ENCODE results near the gene ZNF782. TPM values are rescaled to one million over a fixed set of nuclear protein-coding genes. Genes with fewer than 3 reads are reported as not detected.
"Not testable (repeated sequence)": the region's sequence is repeated elsewhere in the genome, so short reads cannot be mapped to it uniquely, and the experiment has no call there.

Gene ZNF782
- total and polyA plus RNA-seq, 5 experiments from 2014 or later: 1.7 to 11.5 (median 5.6) TPM

DNA sequence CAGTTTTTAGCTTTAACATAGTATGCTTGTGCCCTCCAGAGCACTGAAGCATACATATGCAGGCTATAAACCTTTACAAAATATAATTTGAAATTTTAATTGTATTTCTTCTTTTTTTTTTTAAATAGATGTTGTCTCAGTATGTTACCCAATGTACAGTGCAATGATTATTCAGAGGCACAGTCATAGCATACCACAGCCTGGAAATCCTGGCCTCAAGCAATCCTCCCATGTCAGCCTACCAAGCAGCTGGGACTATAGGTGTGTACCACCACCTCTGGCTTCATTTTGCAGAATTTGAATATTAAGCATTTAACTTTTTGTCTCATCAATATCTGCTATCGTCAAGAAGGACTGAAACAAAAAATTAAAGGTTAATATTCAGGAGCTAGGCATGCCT is 16.9 kb upstream of the ZNF782 start:
- Mint-ChIP-seq H3K4me1 (peaks cover 7 to 21% (median 16%) of the 10 kb centered on the region in 4 donors), H3K9me3 (peaks cover 0 to 6% (median 0%) of the 10 kb centered on the region in 9 donors), H3K27me3 (peaks cover 19 to 57% (median 23%) of the 10 kb centered on the region in 5 donors), H3K27ac (no peak overlapping the region), H3K36me3 (peaks cover 0 to 7% (median 2%) of the 10 kb centered on the region in 3 donors), H3K4me3 (no peak overlapping the region)
- DNase-seq: no peak
- POLR2A ChIA-PET: no interaction called here
- no peak for ATAC-seq

DNA sequence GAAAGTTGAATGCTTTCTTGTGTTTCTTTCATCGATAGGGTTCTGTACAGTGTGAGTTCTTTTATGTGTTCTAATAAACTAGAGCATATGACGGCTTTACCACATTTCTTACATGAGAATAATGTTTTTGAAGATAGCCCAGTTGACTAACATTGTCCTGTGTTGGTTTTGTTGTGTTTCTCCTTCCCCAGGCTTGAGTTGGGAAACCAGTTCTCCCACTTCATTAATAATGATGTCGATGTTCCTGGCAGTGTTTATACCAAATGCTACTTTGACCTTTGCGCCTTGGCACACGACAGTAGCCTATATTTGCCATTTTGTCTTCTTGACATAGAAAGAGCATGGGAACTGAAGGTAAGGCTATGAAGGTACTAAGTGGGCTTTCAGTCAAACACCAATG is 14.4 kb upstream of the ZNF782 start:
- ATAC-seq (no peak), DNase-seq (no peak)
- Mint-ChIP-seq H3K9me3 (peaks cover 0 to 10% (median 6%) of the 10 kb centered on the region in 9 donors), H3K27ac (no peak overlapping the region), H3K27me3 (peaks cover 6 to 32% (median 15%) of the 10 kb centered on the region in 5 donors), H3K36me3 (peaks cover 6 to 7% (median 7%) of the 10 kb centered on the region in 3 donors), H3K4me3 (no peak overlapping the region), H3K4me1 (peaks cover 0 to 1% (median 0%) of the 10 kb centered on the region in 4 donors)
- POLR2A ChIA-PET: no interaction called here

DNA sequence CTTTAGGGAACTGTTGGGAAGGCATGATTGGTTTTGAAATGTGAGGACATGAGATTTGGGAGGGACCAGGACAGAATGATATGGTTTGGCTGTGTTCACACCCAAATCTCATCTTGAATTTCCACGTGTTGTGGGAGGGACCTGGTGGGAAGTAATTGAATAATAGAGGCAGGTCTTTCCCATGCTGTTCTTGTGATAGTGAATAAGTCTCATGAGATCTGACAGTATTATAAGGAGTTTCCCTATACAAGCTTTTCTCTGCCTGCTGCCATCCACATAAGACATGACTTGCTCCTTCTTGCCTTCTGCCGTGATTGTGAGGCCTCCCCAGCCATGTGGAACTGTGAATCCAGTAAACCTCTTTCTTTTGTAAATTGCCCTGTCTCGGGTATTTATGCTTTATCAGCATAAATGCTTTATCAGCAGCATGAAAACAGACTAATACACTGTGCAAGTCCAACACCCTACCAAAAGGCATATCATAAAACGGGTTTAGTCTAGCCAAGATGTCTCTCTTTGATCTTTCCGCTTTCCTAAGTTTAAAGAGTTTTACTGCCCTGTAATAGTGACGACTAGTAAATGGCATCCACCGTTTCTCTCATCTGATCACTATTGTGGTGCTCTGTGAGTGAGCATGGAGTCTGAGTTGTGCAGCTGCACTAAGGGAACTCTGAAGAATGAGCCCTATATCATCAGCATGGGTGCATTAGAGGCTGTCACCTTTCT is 12.9 kb upstream of the ZNF782 start:
- Mint-ChIP-seq H3K4me1 (no peaks in the 10 kb centered on the region), H3K9me3 (peaks cover 0 to 10% (median 6%) of the 10 kb centered on the region in 9 donors), H3K27me3 (peaks cover 3 to 17% (median 6%) of the 10 kb centered on the region in 5 donors), H3K4me3 (peak overlapping the region in 1 of 10 donors; percentile 26), H3K27ac (no peak overlapping the region), H3K36me3 (peaks cover 6 to 7% (median 7%) of the 10 kb centered on the region in 3 donors)
- DNase-seq (no peak), ATAC-seq (no peak)
- POLR2A ChIA-PET: no interaction called here

DNA sequence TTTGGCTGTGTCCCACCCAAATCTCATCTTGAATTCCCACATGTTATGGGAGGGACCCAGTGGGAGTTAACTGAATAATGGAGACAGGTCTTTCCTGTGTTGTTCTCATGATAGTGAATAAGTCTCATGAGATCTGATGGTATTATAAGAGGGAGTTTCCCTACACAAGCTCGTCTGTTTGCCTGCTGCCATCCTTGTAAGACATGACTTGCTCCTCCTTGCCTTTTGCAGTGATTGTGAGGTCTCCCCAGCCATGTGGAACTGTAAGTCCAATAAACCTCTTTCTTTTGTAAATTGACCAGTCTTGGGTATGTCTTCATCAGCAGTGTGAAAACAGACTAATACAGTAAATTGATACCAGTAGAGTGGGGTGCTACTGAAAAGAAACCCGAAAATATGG is 10.9 kb upstream of the ZNF782 start:
- H3K9me3 Mint-ChIP-seq: peaks cover 0 to 10% (median 6%) of the 10 kb centered on the region in 9 donors
- POLR2A ChIA-PET: interaction anchor here (0.7 kb wide), 1 partner anchor 108 kb away, joined by 6 read pairs; no protein-coding TSS in a partner anchor
- not testable (repeated sequence) for DNase-seq, H3K36me3 Mint-ChIP-seq, H3K4me1 Mint-ChIP-seq, H3K27ac Mint-ChIP-seq, ATAC-seq, H3K4me3 Mint-ChIP-seq
- peaks cover 3 to 11% (median 6%) of the 10 kb centered on the region in 5 donors for H3K27me3 Mint-ChIP-seq

DNA sequence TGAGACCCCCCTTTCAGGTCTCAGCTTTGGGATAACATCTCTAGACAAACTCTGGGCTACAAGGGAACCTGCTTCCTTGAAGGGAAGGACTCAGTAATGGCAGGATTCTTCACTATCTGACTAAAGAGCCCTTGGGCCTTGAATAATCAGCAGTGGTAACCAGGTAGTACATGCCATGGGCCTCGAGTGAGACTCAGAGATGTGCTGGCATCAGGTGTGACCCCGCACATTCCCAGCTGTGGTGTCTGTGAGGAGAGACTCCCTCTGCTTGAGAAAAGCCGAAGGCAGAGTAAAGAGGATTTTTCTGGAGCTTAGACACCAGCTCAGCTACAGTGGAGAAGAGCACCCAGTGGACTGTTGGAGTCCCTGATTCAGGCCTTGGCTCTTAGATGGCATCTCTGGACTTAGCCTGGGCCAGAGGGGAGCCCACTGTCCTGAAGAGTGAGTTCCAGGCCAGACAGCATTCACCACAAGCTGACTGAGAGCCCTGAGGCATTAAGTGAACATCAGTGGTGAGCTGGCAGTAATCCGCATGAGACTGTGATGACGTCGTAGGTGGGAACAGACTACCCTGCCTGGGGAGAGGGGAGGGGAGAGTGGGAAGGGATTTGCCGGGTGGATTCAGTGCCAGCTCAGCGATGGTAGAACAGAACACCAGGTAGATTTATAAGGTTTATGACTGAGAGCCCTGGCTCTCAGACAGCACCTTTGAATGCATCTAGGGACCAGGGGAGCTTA is 5.3 kb upstream of the ZNF782 start:
- Mint-ChIP-seq H3K4me1 (peaks cover 0 to 6% (median 4%) of the 10 kb centered on the region in 4 donors), H3K36me3 (no peaks in the 10 kb centered on the region), H3K27me3 (peaks cover 0 to 8% (median 4%) of the 10 kb centered on the region in 5 donors), H3K4me3 (no peak overlapping the region), H3K9me3 (no peaks in the 10 kb centered on the region), H3K27ac (peak overlapping the region in 1 of 10 donors; percentile 5)
- ATAC-seq (no peak), DNase-seq (no peak)
- POLR2A ChIA-PET: no interaction called here

GRCh38 chr9:96858670-96859069 is 4.4 kb upstream of the ZNF782 start:
- POLR2A ChIA-PET: no interaction called here
- Mint-ChIP-seq H3K27me3 (peaks cover 0 to 8% (median 4%) of the 10 kb centered on the region in 5 donors), H3K9me3 (no peaks in the 10 kb centered on the region), H3K27ac (no peak overlapping the region), H3K4me1 (peaks cover 3 to 12% (median 9%) of the 10 kb centered on the region in 4 donors), H3K4me3 (no peak overlapping the region), H3K36me3 (no peaks in the 10 kb centered on the region)
- ATAC-seq (no peak), DNase-seq (no peak)

DNA sequence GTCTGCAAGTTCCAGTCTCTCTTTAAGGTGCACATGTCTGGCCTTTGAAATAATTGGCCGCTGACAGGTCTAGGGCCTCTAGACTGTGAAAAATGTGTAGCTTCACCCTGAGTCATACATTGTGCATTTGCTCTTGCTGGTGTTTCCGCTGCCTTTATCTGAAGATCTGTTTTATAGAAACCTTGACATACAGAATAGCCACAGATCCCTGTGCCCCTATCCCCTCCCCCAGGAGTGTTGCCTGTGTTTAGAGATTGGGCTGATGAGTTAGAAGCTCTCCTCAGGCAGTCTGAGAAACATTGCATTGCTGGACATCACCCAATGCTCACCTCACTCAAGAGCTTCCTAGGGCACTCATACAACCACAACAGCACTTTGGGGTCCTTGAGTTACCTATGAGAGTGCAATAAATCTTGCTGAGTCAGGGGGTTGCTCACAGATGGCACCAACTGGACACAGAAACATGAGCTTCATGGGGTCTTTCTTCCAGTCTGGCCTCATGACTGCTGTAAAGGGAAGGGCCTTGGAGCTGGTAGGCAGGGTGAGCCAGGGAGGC is 3.8 kb upstream of the ZNF782 start:
- H3K4me1 Mint-ChIP-seq: peaks cover 7 to 18% (median 15%) of the 10 kb centered on the region in 4 donors
- ATAC-seq (no peak), DNase-seq (no peak)
- POLR2A ChIA-PET: no interaction called here
- no peak overlapping the region for H3K4me3 Mint-ChIP-seq
- H3K36me3 Mint-ChIP-seq: no peaks in the 10 kb centered on the region
- peak overlapping the region in 1 of 10 donors; percentile 47 for H3K27ac Mint-ChIP-seq
- H3K9me3 Mint-ChIP-seq: no peaks in the 10 kb centered on the region
- H3K27me3 Mint-ChIP-seq: peaks cover 0 to 6% (median 4%) of the 10 kb centered on the region in 5 donors

GRCh38 chr9:96856363-96857286 is 2.3 kb upstream of the ZNF782 start:
- peak overlapping the region in 4 of 10 donors; percentile 5 to 67 (median 12) for H3K4me3 Mint-ChIP-seq
- no peaks in the 10 kb centered on the region for H3K9me3 Mint-ChIP-seq
- H3K27me3 Mint-ChIP-seq: peaks cover 0 to 6% (median 4%) of the 10 kb centered on the region in 5 donors
- H3K36me3 Mint-ChIP-seq: no peaks in the 10 kb centered on the region
- POLR2A ChIA-PET: interaction anchor here (1.4 kb wide), 1 partner anchor 742 kb away, joined by 4 read pairs; no protein-coding TSS in a partner anchor
- DNase-seq: peak; percentile 51 to 82 (median 62)
- peaks cover 18 to 32% (median 29%) of the 10 kb centered on the region in 4 donors for H3K4me1 Mint-ChIP-seq
- peak; percentile 60 to 77 for ATAC-seq
- no peak overlapping the region for H3K27ac Mint-ChIP-seq

GRCh38 chr9:96854651-96855273 is 448 bp upstream of the ZNF782 start:
- POLR2A ChIA-PET: interaction anchor here (0.8 to 2.0 kb wide), 4 partner anchors 21 to 383 kb away, joined by 3 to 6 read pairs (median 4); no protein-coding TSS in a partner anchor
- H3K9me3 Mint-ChIP-seq: no peaks in the 10 kb centered on the region
- peaks cover 0 to 6% (median 4%) of the 10 kb centered on the region in 5 donors for H3K27me3 Mint-ChIP-seq
- ATAC-seq: no peak
- peaks cover 23 to 43% (median 35%) of the 10 kb centered on the region in 4 donors for H3K4me1 Mint-ChIP-seq
- H3K36me3 Mint-ChIP-seq: peaks cover 0 to 5% (median 4%) of the 10 kb centered on the region in 3 donors
- no peak for DNase-seq
- H3K4me3 Mint-ChIP-seq: peak overlapping the region; percentile 98 to 100 (median 100)
- peak overlapping the region; percentile 96 to 100 (median 99) for H3K27ac Mint-ChIP-seq

- Mint-ChIP-seq H3K4me3 (peak overlapping the region; percentile 98 to 100 (median 100)), H3K27ac (peak overlapping the region in 3 of 10 donors; percentile 72 to 99 (median 93)), H3K4me1 (peaks cover 39 to 63% (median 55%) of the 10 kb centered on the region in 4 donors), H3K36me3 (peaks cover 0 to 23% (median 11%) of the 10 kb centered on the region in 3 donors), H3K27me3 (peaks cover 0 to 6% (median 4%) of the 10 kb centered on the region in 5 donors), H3K9me3 (peaks cover 0 to 2% (median 0%) of the 10 kb centered on the region in 9 donors)
- ATAC-seq: no peak
- POLR2A ChIA-PET: interaction anchor here (0.6 kb wide), 1 partner anchor 59 kb away, joined by 6 read pairs; no protein-coding TSS in a partner anchor
- DNase-seq: no peak
Observed at GRCh38 chr9:96852676-96853075, 1.6 kb downstream of the ZNF782 start.

DNA sequence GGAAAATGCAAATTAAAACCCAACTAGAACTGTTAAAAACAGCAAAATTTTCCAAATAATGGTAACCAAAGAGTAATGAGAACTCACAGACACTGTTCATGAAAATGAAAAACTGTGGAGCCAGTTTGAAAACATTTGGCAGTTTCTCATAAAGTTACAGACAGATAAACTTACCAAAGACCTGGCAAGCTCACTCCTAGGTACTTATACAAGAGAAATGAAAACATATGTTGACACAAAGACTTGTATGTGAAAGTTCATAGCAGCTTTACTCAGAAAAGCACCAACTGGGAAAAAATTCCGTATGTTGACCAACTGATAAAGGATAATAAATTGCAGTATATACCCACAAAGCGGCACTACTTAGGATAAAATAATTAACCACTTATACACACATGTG is 10.3 kb downstream of the ZNF782 start:
- H3K36me3 Mint-ChIP-seq: peaks cover 51 to 82% (median 66%) of the 10 kb centered on the region in 3 donors
- no peak for ATAC-seq
- peaks cover 15 to 35% (median 26%) of the 10 kb centered on the region in 9 donors for H3K9me3 Mint-ChIP-seq
- H3K27ac Mint-ChIP-seq: no peak overlapping the region
- H3K4me3 Mint-ChIP-seq: no peak overlapping the region
- DNase-seq: no peak
- H3K4me1 Mint-ChIP-seq: peaks cover 29 to 38% (median 34%) of the 10 kb centered on the region in 4 donors
- POLR2A ChIA-PET: no interaction called here
- no peaks in the 10 kb centered on the region for H3K27me3 Mint-ChIP-seq
